GM12865 (cell line): ENCODE results near the gene DCAF7.

Source experiments
- DNase-seq: peaks from one replicate; pipeline ENCODE4 v3.0.0; 2010; ENCODE audit warnings: low read depth
- H3K4me3 ChIP-seq: 2 replicates; pipeline ENCODE4 v1.5.1; 2011; ENCODE audit warnings: mild to moderate bottlenecking, low read depth, low read length, control low read depth
- CTCF ChIP-seq: IDR thresholded peaks from 2 replicates; pipeline ENCODE4 v1.5.1; 2011; ENCODE audit warnings: low read length, control low read depth, low read depth, inconsistent platforms; ENCODE audit not compliant: insufficient read depth; ENCODE audit errors: missing control alignments

Gene DCAF7

GRCh38 chr17:63540590-63540989, 9.7 kb upstream of the DCAF7 start:
- TF ChIP-seq CTCF: no peak
- H3K4me3 ChIP-seq: no peak overlapping the region
- no peak for DNase-seq

- TF ChIP-seq CTCF: no peak
- DNase-seq: no peak
- H3K4me3 ChIP-seq: no peak overlapping the region
Observed at GRCh38 chr17:63542218-63542545, 8.1 kb upstream of the DCAF7 start.

GRCh38 chr17:63542942-63543821, 7.1 kb upstream of the DCAF7 start:
- no peak for DNase-seq
- TF ChIP-seq CTCF: no peak
- H3K4me3 ChIP-seq: no peak overlapping the region

- DNase-seq: no peak
- no peak for TF ChIP-seq CTCF
- no peak overlapping the region for H3K4me3 ChIP-seq
Observed at GRCh38 chr17:63543822-63544420, 6.4 kb upstream of the DCAF7 start.

- no peak for DNase-seq
- TF ChIP-seq CTCF: no peak
- no peak overlapping the region for H3K4me3 ChIP-seq
Observed at GRCh38 chr17:63544467-63545301, 5.6 kb upstream of the DCAF7 start.

GRCh38 chr17:63546308-63547082, 3.8 kb upstream of the DCAF7 start:
- H3K4me3 ChIP-seq: no peak overlapping the region
- no peak for TF ChIP-seq CTCF
- DNase-seq: no peak
